Measurements from ENCODE around the gene ITGB7.
"Not testable (repeated sequence)": the region's sequence is repeated elsewhere in the genome, so short reads cannot be mapped to it uniquely, and the experiment has no call there.

Gene ITGB7

GRCh38 chr12:53217051-53217930 lies 10.2 kb upstream of the ITGB7 start:
- no peak for DNase-seq (ENCODE audit: low read depth)

GRCh38 chr12:53215497-53215896 lies 8.4 kb upstream of the ITGB7 start:
- no peak for DNase-seq (ENCODE audit: low read depth)

- DNase-seq (ENCODE audit: low read depth) = no peak
Observed at GRCh38 chr12:53214687-53215455, 7.8 kb upstream of the ITGB7 start.

DNA sequence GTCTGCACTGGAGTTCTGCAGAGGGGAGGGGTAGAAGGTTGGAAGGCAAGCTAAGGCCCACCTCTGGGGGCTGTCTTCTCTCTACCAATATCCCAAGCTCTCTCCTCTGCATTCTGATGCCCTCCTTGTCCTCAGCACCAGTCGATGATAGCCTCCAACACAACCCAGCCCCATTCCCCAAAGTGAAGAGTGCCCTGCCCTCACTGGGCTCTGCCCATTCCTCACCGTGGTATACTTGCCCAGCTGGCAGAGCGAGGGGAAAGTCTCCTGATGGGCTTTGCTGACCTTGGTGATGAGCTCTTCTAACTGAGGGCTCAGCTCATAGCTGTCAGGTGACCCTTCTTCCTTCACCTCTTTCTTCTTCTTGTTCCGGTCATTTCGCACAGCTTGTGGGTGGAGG lies 7.2 kb upstream of the ITGB7 start:
- no peak for DNase-seq (ENCODE audit: low read depth)

DNA sequence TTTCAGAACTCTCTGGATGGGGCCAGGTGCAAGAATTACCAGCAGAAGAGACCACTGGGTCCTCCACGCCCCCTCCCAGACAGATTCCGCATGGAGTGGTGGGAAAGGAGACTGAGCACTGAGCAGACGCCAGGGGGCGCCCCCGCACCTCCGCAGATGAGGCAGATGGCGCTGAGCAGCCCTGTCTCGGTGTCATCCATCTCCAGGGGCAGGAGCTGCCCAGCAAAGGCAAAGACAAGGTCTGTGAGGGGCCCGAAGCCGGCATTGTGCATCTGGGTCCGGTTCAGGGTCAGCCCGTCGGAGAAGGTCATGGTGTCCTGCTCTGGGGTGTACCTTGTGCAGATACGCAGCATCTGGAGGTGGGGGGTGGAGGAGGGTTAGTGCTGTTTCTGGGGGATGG lies 6.3 kb upstream of the ITGB7 start:
- DNase-seq (ENCODE audit: low read depth) = no peak

- no peak for DNase-seq (ENCODE audit: low read depth)
Observed at GRCh38 chr12:53212931-53213330, 5.9 kb upstream of the ITGB7 start.

- DNase-seq (ENCODE audit: low read depth) = no peak
Observed at GRCh38 chr12:53211476-53212381, 4.7 kb upstream of the ITGB7 start.

GRCh38 chr12:53210843-53211242 lies 3.8 kb upstream of the ITGB7 start:
- no peak for DNase-seq (ENCODE audit: low read depth)

- DNase-seq (ENCODE audit: low read depth) = no peak
Observed at GRCh38 chr12:53208877-53209463, 1.9 kb upstream of the ITGB7 start.

GRCh38 chr12:53208435-53208834 lies 1.4 kb upstream of the ITGB7 start:
- DNase-seq (ENCODE audit: low read depth) = no peak

- DNase-seq (ENCODE audit: low read depth) = peak; percentile 48
Observed at GRCh38 chr12:53205747-53206419, 1.2 kb downstream of the ITGB7 start.

DNA sequence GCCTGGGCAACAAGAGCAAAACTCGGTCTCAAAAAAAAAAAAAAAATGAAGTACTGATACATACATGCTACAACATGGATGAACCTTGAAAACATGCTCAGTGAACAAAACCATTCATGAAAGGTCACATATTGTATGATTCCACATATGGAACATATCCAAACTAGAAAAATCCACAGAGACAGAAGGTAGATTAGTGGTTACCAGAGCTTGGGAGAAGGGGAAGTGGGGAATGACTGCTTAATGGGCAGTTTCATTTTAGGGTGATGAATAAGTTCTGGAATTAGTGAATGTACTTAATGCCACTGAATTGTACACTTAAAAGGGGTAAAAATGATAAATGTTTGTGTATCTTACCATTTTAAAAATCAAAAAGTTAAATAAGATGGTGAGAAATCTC lies 2.7 kb downstream of the ITGB7 start:
- DNase-seq (ENCODE audit: low read depth) = no peak

- not testable (repeated sequence) for DNase-seq (ENCODE audit: low read depth)
Observed at GRCh38 chr12:53202316-53202715, 4.7 kb downstream of the ITGB7 start.

DNA sequence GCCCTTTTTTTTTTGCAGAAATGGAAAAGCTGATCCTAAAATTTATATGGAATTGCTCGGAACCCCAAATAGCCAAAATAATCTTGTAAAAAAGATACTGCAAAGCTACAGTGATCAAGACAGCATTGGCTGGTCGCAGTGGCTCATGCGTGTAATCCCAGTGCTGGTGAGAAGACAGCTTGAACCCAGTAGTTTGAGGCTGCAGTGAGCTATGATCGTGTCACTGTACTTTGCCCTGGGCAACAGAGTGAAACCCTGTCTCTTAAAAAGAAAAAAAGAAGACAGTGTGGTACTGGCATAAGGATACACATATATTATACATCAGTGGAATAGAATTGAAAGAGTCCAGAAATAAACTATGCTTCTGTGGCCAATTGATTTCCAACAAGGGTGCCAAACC lies 5.4 kb downstream of the ITGB7 start:
- DNase-seq (ENCODE audit: low read depth) = no peak

GRCh38 chr12:53201177-53201541 lies 5.9 kb downstream of the ITGB7 start:
- DNase-seq (ENCODE audit: low read depth) = no peak

DNA sequence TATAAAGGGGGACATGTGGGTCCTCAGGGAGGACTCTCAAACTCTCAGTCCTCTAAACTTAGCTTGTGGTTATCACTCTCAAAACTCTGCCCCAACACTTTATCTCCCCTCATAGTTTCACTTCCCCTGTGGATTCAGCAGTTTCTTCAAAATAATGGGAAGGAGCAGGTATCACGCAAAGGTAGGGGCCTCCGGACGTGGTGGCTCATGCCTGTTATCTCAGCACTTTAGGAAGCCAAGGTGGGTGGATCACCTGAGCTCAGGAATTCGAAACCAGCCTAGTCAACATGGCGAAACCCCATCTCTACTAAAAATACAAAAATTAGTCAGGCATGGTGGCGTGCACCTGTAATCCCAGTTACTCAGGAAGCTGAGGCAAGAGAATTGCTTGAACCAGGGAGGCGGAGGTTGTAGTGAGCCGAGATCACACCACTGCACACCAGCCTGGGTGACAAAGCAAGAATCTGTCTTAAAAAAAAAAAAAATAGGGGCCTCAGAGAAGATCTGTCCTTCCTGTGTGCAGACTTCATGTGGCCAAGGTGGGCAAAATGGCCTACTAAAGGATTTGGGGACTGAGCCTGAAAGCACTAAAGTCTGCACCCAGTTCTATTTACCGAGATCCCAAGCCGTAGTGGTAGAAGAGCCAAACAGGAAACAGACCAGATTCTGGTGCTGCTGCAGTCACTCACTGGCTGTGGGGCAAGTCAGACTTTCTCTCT lies 6.4 kb downstream of the ITGB7 start:
- no peak for DNase-seq (ENCODE audit: low read depth)

GRCh38 chr12:53200107-53200457 lies 7.0 kb downstream of the ITGB7 start:
- DNase-seq (ENCODE audit: low read depth) = no peak

GRCh38 chr12:53199700-53200099 lies 7.4 kb downstream of the ITGB7 start:
- DNase-seq (ENCODE audit: low read depth) = no peak

DNA sequence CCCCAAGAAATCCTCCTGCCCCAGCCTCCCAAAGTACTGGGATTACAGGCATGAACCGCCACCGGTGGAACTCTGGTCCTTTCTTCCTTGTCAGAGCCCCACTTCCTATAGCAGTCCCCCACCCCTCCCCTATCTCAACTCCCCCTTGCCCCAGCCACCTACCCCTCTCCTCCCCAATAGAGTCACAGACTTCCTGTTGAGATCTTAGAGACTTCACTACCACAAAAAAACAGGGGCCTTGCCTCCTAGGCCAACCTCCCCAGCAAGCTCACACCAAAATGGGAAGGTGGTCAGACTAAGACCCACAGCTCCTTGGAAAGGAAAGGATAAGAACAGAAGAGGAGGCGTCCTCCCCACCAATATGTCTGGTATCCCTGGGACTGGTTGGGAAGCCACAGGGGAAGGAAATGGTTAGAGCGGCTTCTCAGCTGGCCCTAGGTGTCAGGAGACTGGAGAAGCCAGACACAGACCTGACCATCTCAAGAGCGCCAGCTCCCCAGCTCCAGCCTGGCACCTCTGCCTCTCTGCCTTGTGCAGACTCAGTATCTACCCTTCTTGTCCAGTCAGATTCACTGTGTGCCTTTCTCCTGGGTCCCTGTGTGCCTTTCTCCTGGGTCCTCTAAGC lies 8.5 kb downstream of the ITGB7 start:
- no peak for DNase-seq (ENCODE audit: low read depth)

- no peak for DNase-seq (ENCODE audit: low read depth)
Observed at GRCh38 chr12:53197011-53197640, 9.9 kb downstream of the ITGB7 start.
